Dedifferentiated amniotic fluid mesenchymal stem cell (primary cell): ENCODE results near the gene CLASP2.
"Not testable (repeated sequence)": the region's sequence is repeated elsewhere in the genome, so short reads cannot be mapped to it uniquely, and the experiment has no call there.

Experiments used
- DNase-seq: peaks from one replicate; pipeline ENCODE4 v3.0.0-alpha.2; 2016; ENCODE audit errors: extremely low spot score

Gene CLASP2

GRCh38 chr3:33717866-33718594 lies at the start of gene CLASP2:
CLASP2 (minus strand) TSS chr3:33718254; CDS start chr3:33718002, 252 bp downstream.
- DNase-seq: peak; percentile 58

- no peak for DNase-seq
Observed at GRCh38 chr3:33758864-33759263, 40.8 kb upstream of the CLASP2 start.

- DNase-seq: no peak
Observed at GRCh38 chr3:33758281-33758680, 40.2 kb upstream of the CLASP2 start.

GRCh38 chr3:33754391-33754790 lies 36.3 kb upstream of the CLASP2 start:
- DNase-seq: not testable (repeated sequence)

- DNase-seq: no peak
Observed at GRCh38 chr3:33751336-33751735, 33.3 kb upstream of the CLASP2 start.

- no peak for DNase-seq
Observed at GRCh38 chr3:33750211-33750548, 32.1 kb upstream of the CLASP2 start.

GRCh38 chr3:33749546-33750210 lies 31.6 kb upstream of the CLASP2 start:
- peak; percentile 22 for DNase-seq

GRCh38 chr3:33746416-33747116 lies 28.5 kb upstream of the CLASP2 start:
- no peak for DNase-seq

GRCh38 chr3:33737146-33737545 lies 19.1 kb upstream of the CLASP2 start:
- no peak for DNase-seq

- DNase-seq: no peak
Observed at GRCh38 chr3:33732394-33732793, 14.3 kb upstream of the CLASP2 start.

- no peak for DNase-seq
Observed at GRCh38 chr3:33729993-33730392, 11.9 kb upstream of the CLASP2 start.

GRCh38 chr3:33724256-33724655 lies 6.2 kb upstream of the CLASP2 start:
- no peak for DNase-seq

- peak; percentile 37 for DNase-seq
Observed at GRCh38 chr3:33722626-33723370, 4.7 kb upstream of the CLASP2 start.

- DNase-seq: no peak
Observed at GRCh38 chr3:33722191-33722590, 4.1 kb upstream of the CLASP2 start.

- DNase-seq: no peak
Observed at GRCh38 chr3:33718595-33718907, 497 bp upstream of the CLASP2 start.

GRCh38 chr3:33717616-33717865 lies 513 bp downstream of the CLASP2 start:
- DNase-seq: peak; percentile 26

- DNase-seq: no peak
Observed at GRCh38 chr3:33716227-33716626, 1.8 kb downstream of the CLASP2 start.

GRCh38 chr3:33711100-33711499 lies 7.0 kb downstream of the CLASP2 start:
- no peak for DNase-seq

GRCh38 chr3:33706056-33706455 lies 12.0 kb downstream of the CLASP2 start:
- DNase-seq: no peak

GRCh38 chr3:33704891-33705290 lies 13.2 kb downstream of the CLASP2 start:
- no peak for DNase-seq

GRCh38 chr3:33699275-33699674 lies 18.8 kb downstream of the CLASP2 start:
- DNase-seq: no peak

GRCh38 chr3:33694944-33695343 lies 23.1 kb downstream of the CLASP2 start:
- DNase-seq: no peak

- no peak for DNase-seq
Observed at GRCh38 chr3:33690341-33690740, 27.7 kb downstream of the CLASP2 start.
